ENCODE results near the gene FKBP1A.

Gene FKBP1A

DNA sequence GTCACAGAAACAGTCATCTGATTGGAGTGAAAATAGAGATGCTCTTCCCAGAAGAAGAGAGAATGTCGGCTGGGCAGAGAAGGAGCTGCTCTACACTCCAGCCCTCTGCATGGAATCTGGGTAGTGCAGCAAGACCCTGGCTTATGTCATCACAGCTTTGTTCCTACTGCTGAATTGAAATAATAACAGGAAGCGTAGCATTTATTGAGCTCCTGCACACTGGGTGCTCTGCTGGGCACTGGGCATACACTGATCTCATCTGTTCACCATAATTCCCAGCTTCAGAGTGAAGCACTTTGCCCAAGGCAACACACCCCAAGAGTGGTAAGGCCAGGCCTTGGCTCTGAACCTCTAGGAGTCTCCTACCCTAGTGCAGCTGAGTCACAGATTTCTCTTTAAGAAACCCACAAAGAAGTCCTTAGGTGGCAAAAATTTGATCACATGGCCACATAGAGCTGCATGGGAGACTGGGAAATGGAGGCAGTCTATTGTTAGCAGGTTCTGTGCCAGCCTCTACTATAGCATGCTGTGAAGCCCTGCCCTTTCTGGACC is 60.0 kb downstream of the FKBP1A start:
- TF ChIP-seq, protein P1, sequence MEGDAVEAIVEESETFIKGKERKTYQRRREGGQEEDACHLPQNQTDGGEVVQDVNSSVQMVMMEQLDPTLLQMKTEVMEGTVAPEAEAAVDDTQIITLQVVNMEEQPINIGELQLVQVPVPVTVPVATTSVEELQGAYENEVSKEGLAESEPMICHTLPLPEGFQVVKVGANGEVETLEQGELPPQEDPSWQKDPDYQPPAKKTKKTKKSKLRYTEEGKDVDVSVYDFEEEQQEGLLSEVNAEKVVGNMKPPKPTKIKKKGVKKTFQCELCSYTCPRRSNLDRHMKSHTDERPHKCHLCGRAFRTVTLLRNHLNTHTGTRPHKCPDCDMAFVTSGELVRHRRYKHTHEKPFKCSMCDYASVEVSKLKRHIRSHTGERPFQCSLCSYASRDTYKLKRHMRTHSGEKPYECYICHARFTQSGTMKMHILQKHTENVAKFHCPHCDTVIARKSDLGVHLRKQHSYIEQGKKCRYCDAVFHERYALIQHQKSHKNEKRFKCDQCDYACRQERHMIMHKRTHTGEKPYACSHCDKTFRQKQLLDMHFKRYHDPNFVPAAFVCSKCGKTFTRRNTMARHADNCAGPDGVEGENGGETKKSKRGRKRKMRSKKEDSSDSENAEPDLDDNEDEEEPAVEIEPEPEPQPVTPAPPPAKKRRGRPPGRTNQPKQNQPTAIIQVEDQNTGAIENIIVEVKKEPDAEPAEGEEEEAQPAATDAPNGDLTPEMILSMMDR (IDR thresholded peaks at IDR 0.05; ENCODE audit: low read depth, low read length), result no peak
- peaks cover 5% of the 10 kb centered on the region for H3K36me3 ChIP-seq
- H3K27ac ChIP-seq, result no peak overlapping the region

DNA sequence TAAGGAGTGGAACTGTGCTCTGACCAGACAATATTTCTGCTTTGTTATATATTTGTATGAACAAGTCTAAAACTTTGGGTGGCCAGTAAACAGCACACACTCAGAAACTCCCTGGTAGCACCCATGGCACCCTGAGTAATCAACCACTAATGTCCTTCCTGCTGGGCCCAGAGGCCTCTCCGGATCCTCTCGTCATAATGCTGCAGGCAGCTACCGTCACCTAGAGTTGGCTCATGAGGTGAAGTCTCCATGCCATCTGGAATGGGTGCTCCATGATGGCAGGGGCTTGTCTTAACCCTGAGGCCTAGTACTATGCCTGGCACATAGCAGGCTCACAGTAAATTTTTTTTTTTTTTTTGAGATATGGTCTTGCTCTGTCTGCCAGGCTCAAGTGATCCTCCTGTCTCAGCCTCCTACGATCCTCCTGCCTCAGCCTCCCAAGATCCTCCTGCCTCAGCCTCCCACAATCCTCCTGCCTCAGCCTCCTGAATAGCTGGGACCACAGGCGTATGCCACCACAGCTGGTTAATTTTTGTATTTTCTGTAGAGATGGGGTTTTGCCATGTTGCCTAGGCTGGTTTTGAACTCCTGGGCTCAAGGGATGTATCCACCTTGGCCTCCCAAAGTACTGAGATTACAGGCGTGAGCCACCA is 60.9 kb downstream of the FKBP1A start:
- no peaks in the 10 kb centered on the region for H3K27me3 ChIP-seq (ENCODE audit: insufficient read depth, low read depth, severe bottlenecking)
- no peak overlapping the region for H3K27ac ChIP-seq

More for the DNA sequence above, 60.0 kb downstream of the FKBP1A start:
- no peak overlapping the region for H3K4me3 ChIP-seq (ENCODE audit: low read depth, low read length)
- no peaks in the 10 kb centered on the region for H3K9me3 ChIP-seq (ENCODE audit: severe bottlenecking)
- H3K27me3 ChIP-seq (ENCODE audit: insufficient read depth, low read depth, severe bottlenecking), result no peaks in the 10 kb centered on the region
- DNase-seq, result no peak

DNA sequence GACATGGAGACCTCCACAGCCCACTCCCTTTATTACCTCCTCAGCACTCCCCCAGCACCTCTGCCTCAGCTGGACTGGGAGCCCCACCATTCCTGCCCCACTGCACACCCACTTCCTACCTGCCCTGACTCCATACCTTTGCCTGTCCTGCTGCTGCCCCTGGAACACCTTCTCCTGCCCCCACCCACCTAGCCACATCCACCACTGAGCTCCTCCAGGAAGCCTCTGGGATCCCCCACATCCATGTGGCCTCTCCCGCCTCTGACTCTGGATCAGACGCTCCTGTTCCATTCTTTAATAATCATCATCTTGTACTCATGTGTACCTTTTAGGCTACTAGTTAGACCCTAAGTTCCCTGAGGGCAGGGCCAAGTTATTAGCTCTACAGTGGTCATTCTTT is 61.8 kb downstream of the FKBP1A start:
- no peaks in the 10 kb centered on the region for H3K9me3 ChIP-seq (ENCODE audit: severe bottlenecking)
- H3K27me3 ChIP-seq (ENCODE audit: insufficient read depth, low read depth, severe bottlenecking), result no peaks in the 10 kb centered on the region
- TF ChIP-seq, protein P1 (IDR thresholded peaks at IDR 0.05; ENCODE audit: low read depth, low read length), result no peak
- H3K27ac ChIP-seq, result no peak overlapping the region
- H3K36me3 ChIP-seq, result peaks cover 10% of the 10 kb centered on the region
- H3K4me3 ChIP-seq (ENCODE audit: low read depth, low read length), result no peak overlapping the region
- DNase-seq, result no peak

More for the DNA sequence above, 60.9 kb downstream of the FKBP1A start:
- peaks cover 5% of the 10 kb centered on the region for H3K36me3 ChIP-seq
- no peak for DNase-seq
- TF ChIP-seq, protein P1 (IDR thresholded peaks at IDR 0.05; ENCODE audit: low read depth, low read length), result no peak
- H3K9me3 ChIP-seq (ENCODE audit: severe bottlenecking), result no peaks in the 10 kb centered on the region
- H3K4me3 ChIP-seq (ENCODE audit: low read depth, low read length), result no peak overlapping the region

DNA sequence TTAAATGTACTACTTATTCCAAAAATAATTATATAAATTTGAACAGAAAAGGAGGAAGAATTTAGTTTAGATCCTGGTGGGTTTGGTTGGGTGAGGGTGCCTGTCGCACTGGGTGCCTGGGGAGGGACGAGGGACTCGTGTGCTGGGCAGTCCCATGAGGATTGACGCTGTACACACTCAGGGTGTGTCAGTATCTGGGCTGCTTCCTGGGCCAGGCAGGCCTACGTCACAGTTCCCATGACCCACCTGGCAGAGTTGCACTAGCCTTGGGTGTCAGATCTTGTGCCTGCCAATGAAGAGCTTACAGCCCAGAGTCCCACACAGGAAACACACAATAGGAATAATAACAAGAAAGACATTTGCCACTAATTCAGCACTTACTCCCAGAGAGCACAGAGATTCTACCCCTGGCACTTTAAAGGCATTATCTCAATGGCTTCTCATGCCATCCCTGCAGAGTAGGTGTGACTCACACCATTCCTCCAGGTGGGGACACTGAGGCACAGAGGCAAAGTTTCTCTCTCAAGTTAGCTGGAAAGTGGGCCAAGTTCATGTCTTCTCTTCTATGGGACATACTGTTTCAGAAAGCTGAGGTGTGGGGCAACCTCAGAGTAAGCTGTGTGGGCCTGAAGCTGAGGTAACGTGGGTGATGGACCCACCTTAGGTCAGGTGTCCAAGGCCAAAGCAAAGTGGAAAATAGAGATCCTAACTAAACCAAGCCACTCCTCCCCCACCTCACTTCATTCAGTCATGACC is 62.6 kb downstream of the FKBP1A start:
- Histone ChIP-seq H3K4me3 (ENCODE audit: low read depth, low read length) (no peak overlapping the region), H3K27me3 (ENCODE audit: insufficient read depth, low read depth, severe bottlenecking) (no peaks in the 10 kb centered on the region), H3K36me3 (peaks cover 10% of the 10 kb centered on the region), H3K27ac (no peak overlapping the region), H3K9me3 (ENCODE audit: severe bottlenecking) (no peaks in the 10 kb centered on the region)
- no peak for DNase-seq
- TF ChIP-seq, protein P1 (IDR thresholded peaks at IDR 0.05; ENCODE audit: low read depth, low read length), result no peak

DNA sequence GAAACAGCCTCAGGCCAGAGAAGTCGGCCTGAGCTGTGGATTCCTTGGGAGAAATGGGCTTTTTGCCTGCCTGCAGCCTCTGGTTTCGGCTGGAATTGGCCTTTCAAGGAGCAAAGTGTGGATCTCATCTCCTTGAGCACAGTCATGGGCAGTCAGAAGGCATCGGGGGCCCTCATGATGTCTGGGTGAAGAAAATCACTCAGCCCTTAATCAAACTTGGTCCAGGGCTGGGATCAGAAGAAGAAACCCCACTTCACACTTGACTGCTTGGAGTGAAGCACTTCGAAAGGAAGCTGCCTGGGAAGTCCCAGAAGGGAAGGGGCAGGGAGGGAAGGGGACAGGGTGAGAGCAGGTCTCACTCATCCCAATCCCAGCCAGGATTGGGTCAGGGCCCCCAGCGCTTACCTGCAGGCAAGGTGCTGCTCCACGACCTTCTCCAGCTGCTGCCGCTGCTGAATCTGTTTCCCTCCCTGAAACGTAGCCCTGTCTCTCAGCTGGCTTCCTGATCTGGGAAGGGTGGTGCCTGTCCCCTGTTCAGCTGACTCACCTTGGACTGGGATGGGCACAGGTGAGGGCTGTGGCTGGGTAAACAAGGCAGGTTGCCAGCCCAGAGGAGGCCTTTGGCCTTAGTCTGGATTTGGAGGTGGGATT is 64.0 kb downstream of the FKBP1A start, which contains the start of gene SDCBP2:
Gene SDCBP2, minus strand, starts transcription at position 460 of the 651 bp plus-strand sequence. CDS start 8,723 bp downstream, outside the sequence.
- H3K4me3 ChIP-seq (ENCODE audit: low read depth, low read length), result no peak within 1 kb of the TSS
- TF ChIP-seq, protein P1 (IDR thresholded peaks at IDR 0.05; ENCODE audit: low read depth, low read length), result no peak
- no peak for DNase-seq
- no peaks in the 10 kb centered on the region for H3K9me3 ChIP-seq (ENCODE audit: severe bottlenecking)
- no peaks in the 10 kb centered on the region for H3K27me3 ChIP-seq (ENCODE audit: insufficient read depth, low read depth, severe bottlenecking)
- H3K36me3 ChIP-seq, result peaks cover 10% of the 10 kb centered on the region
- no peak within 1 kb of the TSS for H3K27ac ChIP-seq

All from WERI-Rb-1 (cell line).